SK-N-DZ (cell line): ENCODE measurements around the gene DNASE1. TPM values are rescaled to one million over a fixed set of nuclear protein-coding genes. Genes with fewer than 3 reads are reported as not detected.
A peak's percentile ranks its signal among the peaks of the same experiment; 100 is the strongest.
"Not testable (repeated sequence)": the region's sequence is repeated elsewhere in the genome, so short reads cannot be mapped to it uniquely, and the experiment has no call there.

ENCODE experiments used
- DNase-seq: peaks from one replicate; pipeline ENCODE4 v3.0.0-alpha.2; 2015; ENCODE audit warnings: low spot score
- polyA plus RNA-seq, 2 experiments: library from polyadenylated mRNA; depleted of rRNA; stranded (reverse); fragments of >200 nt; gene quantifications; 2 replicates each; pipeline ENCODE4 v1.2.3, GENCODE V29; 2014

The DNASE1 gene
- 18.7 and 22.3 TPM in 2 replicates for polyA plus RNA-seq (2014; cell fraction: cytosol; rRNA removed)
- polyA plus RNA-seq (2014; cell fraction: nucleus; rRNA removed) = 16.6 and 27.5 TPM in 2 replicates

- peak; percentile 63 for DNase-seq
Observed at GRCh38 chr16:3654249-3654991, at the start of gene DNASE1. TSS of gene DNASE1 (plus strand) at chr16:3654691. CDS start at chr16:3655374, 683 bp downstream.

- no peak for DNase-seq
Observed at GRCh38 chr16:3606441-3606840, 48.0 kb upstream of the DNASE1 start.

GRCh38 chr16:3607161-3607560 is 47.3 kb upstream of the DNASE1 start:
- no peak for DNase-seq

- no peak for DNase-seq
Observed at GRCh38 chr16:3607634-3608033, 46.9 kb upstream of the DNASE1 start.

GRCh38 chr16:3608069-3608468 is 46.4 kb upstream of the DNASE1 start:
- DNase-seq = no peak

- DNase-seq = not testable (repeated sequence)
Observed at GRCh38 chr16:3608976-3609375, 45.5 kb upstream of the DNASE1 start.

- no peak for DNase-seq
Observed at GRCh38 chr16:3609895-3610697, 44.4 kb upstream of the DNASE1 start.

GRCh38 chr16:3610698-3611145 is 43.8 kb upstream of the DNASE1 start:
- DNase-seq = no peak

GRCh38 chr16:3611146-3611975 is 43.1 kb upstream of the DNASE1 start, which contains the start of gene SLX4:
TSS of gene SLX4 (minus strand) at chr16:3611606. CDS start at chr16:3608964, 2,642 bp downstream.
- peak; percentile 90 for DNase-seq

GRCh38 chr16:3612510-3613466 is 41.7 kb upstream of the DNASE1 start:
- DNase-seq = no peak

- no peak for DNase-seq
Observed at GRCh38 chr16:3618769-3619141, 35.7 kb upstream of the DNASE1 start.

- DNase-seq = no peak
Observed at GRCh38 chr16:3623642-3624041, 30.8 kb upstream of the DNASE1 start.

GRCh38 chr16:3625331-3625730 is 29.2 kb upstream of the DNASE1 start:
- no peak for DNase-seq

- DNase-seq = no peak
Observed at GRCh38 chr16:3625911-3626732, 28.4 kb upstream of the DNASE1 start.

- peak; percentile 68 for DNase-seq
Observed at GRCh38 chr16:3637371-3637923, 17.0 kb upstream of the DNASE1 start.

GRCh38 chr16:3638916-3639644 is 15.4 kb upstream of the DNASE1 start:
- no peak for DNase-seq

- no peak for DNase-seq
Observed at GRCh38 chr16:3640207-3640606, 14.3 kb upstream of the DNASE1 start.
